ENCODE results near the gene MRPS10. TPM values are rescaled to one million over a fixed set of nuclear protein-coding genes. Genes with fewer than 3 reads are reported as not detected.
A peak's percentile ranks its signal among the peaks of the same experiment; 100 is the strongest.
"Not testable (repeated sequence)": the region's sequence is repeated elsewhere in the genome, so short reads cannot be mapped to it uniquely, and the experiment has no call there.

MRPS10 gene
- total and polyA plus RNA-seq, 4 donors: 17.7 to 28.4 (median 22.2) TPM

- ATAC-seq (ENCODE audit: low FRiP score): no peak
- no peak for DNase-seq
- H3K27me3 ChIP-seq (ENCODE audit: control insufficient read depth in 1 of 2, insufficient read depth in 2 of 2, low read length in 1 of 2): no peaks in the 10 kb centered on the region
- H3K4me3 ChIP-seq (ENCODE audit: low read length in 2 of 2): no peak overlapping the region
- no peak overlapping the region for H3K27ac ChIP-seq (ENCODE audit: low read depth in 1 of 2, low read length in 2 of 2)
- no peaks in the 10 kb centered on the region for H3K9me3 ChIP-seq (ENCODE audit: control insufficient read depth, low read length)
- 69 to 87% methylated on average over 12 of the region's 12 CpGs for WGBS, 2 donors
- no peaks in the 10 kb centered on the region for H3K4me1 ChIP-seq (ENCODE audit: control insufficient read depth in 1 of 2, insufficient read depth in 2 of 2, low read length in 2 of 2)
- H3K36me3 ChIP-seq (ENCODE audit: control insufficient read depth in 1 of 2, insufficient read depth in 2 of 2, low read length in 1 of 2): no peaks in the 10 kb centered on the region
- intact Hi-C loops (cut with DNase I): no loop called here
Measured at GRCh38 chr6:42224222-42225028, 6.8 kb upstream of the MRPS10 start.

- H3K9me3 ChIP-seq (ENCODE audit: control insufficient read depth, low read length): no peaks in the 10 kb centered on the region
- 72 to 90% methylated on average over 7 of the region's 7 CpGs for WGBS, 2 donors
- no peaks in the 10 kb centered on the region for H3K27me3 ChIP-seq (ENCODE audit: control insufficient read depth in 1 of 2, insufficient read depth in 2 of 2, low read length in 1 of 2)
- no peak for DNase-seq
- no peaks in the 10 kb centered on the region for H3K4me1 ChIP-seq (ENCODE audit: control insufficient read depth in 1 of 2, insufficient read depth in 2 of 2, low read length in 2 of 2)
- intact Hi-C loops (cut with DNase I): no loop called here
- H3K27ac ChIP-seq (ENCODE audit: low read depth in 1 of 2, low read length in 2 of 2): no peak overlapping the region
- no peak for ATAC-seq (ENCODE audit: low FRiP score)
- no peaks in the 10 kb centered on the region for H3K36me3 ChIP-seq (ENCODE audit: control insufficient read depth in 1 of 2, insufficient read depth in 2 of 2, low read length in 1 of 2)
- no peak overlapping the region for H3K4me3 ChIP-seq (ENCODE audit: low read length in 2 of 2)
Measured at GRCh38 chr6:42222448-42222847, 4.8 kb upstream of the MRPS10 start.

GRCh38 chr6:42221546-42221945, 3.9 kb upstream of the MRPS10 start:
- H3K27me3 ChIP-seq (ENCODE audit: control insufficient read depth in 1 of 2, insufficient read depth in 2 of 2, low read length in 1 of 2): no peaks in the 10 kb centered on the region
- H3K36me3 ChIP-seq (ENCODE audit: control insufficient read depth in 1 of 2, insufficient read depth in 2 of 2, low read length in 1 of 2): no peaks in the 10 kb centered on the region
- H3K9me3 ChIP-seq (ENCODE audit: control insufficient read depth, low read length): no peaks in the 10 kb centered on the region
- intact Hi-C loops (cut with DNase I): no loop called here
- DNase-seq: no peak
- H3K4me3 ChIP-seq (ENCODE audit: low read length in 2 of 2): no peak overlapping the region
- ATAC-seq (ENCODE audit: low FRiP score): no peak
- no peaks in the 10 kb centered on the region for H3K4me1 ChIP-seq (ENCODE audit: control insufficient read depth in 1 of 2, insufficient read depth in 2 of 2, low read length in 2 of 2)
- WGBS, 2 donors: 70 to 75% methylated on average over 4 of the region's 4 CpGs
- H3K27ac ChIP-seq (ENCODE audit: low read depth in 1 of 2, low read length in 2 of 2): no peak overlapping the region

GRCh38 chr6:42220807-42221206, 3.1 kb upstream of the MRPS10 start:
- ATAC-seq (ENCODE audit: low FRiP score) (no peak), DNase-seq (no peak)
- Histone ChIP-seq H3K27me3 (ENCODE audit: control insufficient read depth in 1 of 2, insufficient read depth in 2 of 2, low read length in 1 of 2) (no peaks in the 10 kb centered on the region), H3K27ac (ENCODE audit: low read depth in 1 of 2, low read length in 2 of 2) (no peak overlapping the region), H3K4me1 (ENCODE audit: control insufficient read depth in 1 of 2, insufficient read depth in 2 of 2, low read length in 2 of 2) (no peaks in the 10 kb centered on the region), H3K4me3 (ENCODE audit: low read length in 2 of 2) (no peak overlapping the region), H3K36me3 (ENCODE audit: control insufficient read depth in 1 of 2, insufficient read depth in 2 of 2, low read length in 1 of 2) (no peaks in the 10 kb centered on the region), H3K9me3 (ENCODE audit: control insufficient read depth, low read length) (no peaks in the 10 kb centered on the region)
- 73 to 75% methylated on average over 6 of the region's 6 CpGs for WGBS, 2 donors
- intact Hi-C loops (cut with DNase I): no loop called here

- DNase-seq (no peak), ATAC-seq (ENCODE audit: low FRiP score) (no peak)
- H3K4me3 ChIP-seq (ENCODE audit: low read length in 2 of 2): peak overlapping the region; percentile 72 to 88
- intact Hi-C loops (cut with DNase I): loop anchor here (5.0 to 10.0 kb wide), 3 partner anchors 235 to 330 kb away; partner anchors contain the start of genes BYSL (in 1 of the 2), MED20 (in 1 of the 2) and TRERF1 (in 1 of the 2)
- H3K27me3 ChIP-seq (ENCODE audit: control insufficient read depth in 1 of 2, insufficient read depth in 2 of 2, low read length in 1 of 2): no peaks in the 10 kb centered on the region
- H3K36me3 ChIP-seq (ENCODE audit: control insufficient read depth in 1 of 2, insufficient read depth in 2 of 2, low read length in 1 of 2): peaks cover 0 to 2% of the 10 kb centered on the region in 2 donors
- H3K4me1 ChIP-seq (ENCODE audit: control insufficient read depth in 1 of 2, insufficient read depth in 2 of 2, low read length in 2 of 2): no peaks in the 10 kb centered on the region
- H3K27ac ChIP-seq (ENCODE audit: low read depth in 1 of 2, low read length in 2 of 2): no peak overlapping the region
- WGBS, 2 donors: 0 to 1% methylated on average over 5 of the region's 5 CpGs
- H3K9me3 ChIP-seq (ENCODE audit: control insufficient read depth, low read length): no peaks in the 10 kb centered on the region
Measured at GRCh38 chr6:42217157-42217518, 523 bp downstream of the MRPS10 start.

- not testable (repeated sequence) for H3K36me3 ChIP-seq (ENCODE audit: control insufficient read depth in 1 of 2, insufficient read depth in 2 of 2, low read length in 1 of 2); DNase-seq; H3K4me3 ChIP-seq (ENCODE audit: low read length in 2 of 2); H3K9me3 ChIP-seq (ENCODE audit: control insufficient read depth, low read length); ATAC-seq (ENCODE audit: low FRiP score); H3K27ac ChIP-seq (ENCODE audit: low read depth in 1 of 2, low read length in 2 of 2); H3K4me1 ChIP-seq (ENCODE audit: control insufficient read depth in 1 of 2, insufficient read depth in 2 of 2, low read length in 2 of 2); H3K27me3 ChIP-seq (ENCODE audit: control insufficient read depth in 1 of 2, insufficient read depth in 2 of 2, low read length in 1 of 2)
- intact Hi-C loops (cut with DNase I): loop anchor here (5.0 to 10.0 kb wide), 3 partner anchors 236 to 331 kb away; partner anchors contain the start of genes BYSL (in 1 of the 2), MED20 (in 1 of the 2) and TRERF1 (in 1 of the 2)
- 80 to 82% methylated on average over 18 of the region's 18 CpGs for WGBS, 2 donors
Measured at GRCh38 chr6:42216495-42216894, 1.2 kb downstream of the MRPS10 start.

GRCh38 chr6:42212442-42212841, 5.2 kb downstream of the MRPS10 start:
- no peak for ATAC-seq (ENCODE audit: low FRiP score)
- no peaks in the 10 kb centered on the region for H3K27me3 ChIP-seq (ENCODE audit: control insufficient read depth in 1 of 2, insufficient read depth in 2 of 2, low read length in 1 of 2)
- no peak overlapping the region for H3K4me3 ChIP-seq (ENCODE audit: low read length in 2 of 2)
- intact Hi-C loops (cut with DNase I): loop anchor here in 1 of 2 donors (10.0 kb wide), 1 partner anchor 288 kb away; the partner anchor contains the start of genes BYSL and MED20
- 73 to 92% methylated on average over 3 of the region's 3 CpGs for WGBS, 2 donors
- H3K36me3 ChIP-seq (ENCODE audit: control insufficient read depth in 1 of 2, insufficient read depth in 2 of 2, low read length in 1 of 2): peaks cover 2 to 13% of the 10 kb centered on the region in 2 donors
- no peaks in the 10 kb centered on the region for H3K9me3 ChIP-seq (ENCODE audit: control insufficient read depth, low read length)
- no peaks in the 10 kb centered on the region for H3K4me1 ChIP-seq (ENCODE audit: control insufficient read depth in 1 of 2, insufficient read depth in 2 of 2, low read length in 2 of 2)
- H3K27ac ChIP-seq (ENCODE audit: low read depth in 1 of 2, low read length in 2 of 2): no peak overlapping the region
- DNase-seq: no peak

- no peaks in the 10 kb centered on the region for H3K4me1 ChIP-seq (ENCODE audit: control insufficient read depth in 1 of 2, insufficient read depth in 2 of 2, low read length in 2 of 2)
- no peaks in the 10 kb centered on the region for H3K27me3 ChIP-seq (ENCODE audit: control insufficient read depth in 1 of 2, insufficient read depth in 2 of 2, low read length in 1 of 2)
- H3K4me3 ChIP-seq (ENCODE audit: low read length in 2 of 2): no peak overlapping the region
- H3K9me3 ChIP-seq (ENCODE audit: control insufficient read depth, low read length): no peaks in the 10 kb centered on the region
- H3K36me3 ChIP-seq (ENCODE audit: control insufficient read depth in 1 of 2, insufficient read depth in 2 of 2, low read length in 1 of 2): peaks cover 2 to 13% of the 10 kb centered on the region in 2 donors
- WGBS, 2 donors: 86 to 92% methylated on average over 6 of the region's 6 CpGs
- intact Hi-C loops (cut with DNase I): loop anchor here in 1 of 2 donors (10.0 kb wide), 1 partner anchor 287 kb away; the partner anchor contains the start of genes BYSL and MED20
- ATAC-seq (ENCODE audit: low FRiP score): no peak
- no peak for DNase-seq
- H3K27ac ChIP-seq (ENCODE audit: low read depth in 1 of 2, low read length in 2 of 2): no peak overlapping the region
Measured at GRCh38 chr6:42211726-42212125, 5.9 kb downstream of the MRPS10 start.

GRCh38 chr6:42210551-42210950, 7.1 kb downstream of the MRPS10 start:
- ATAC-seq (ENCODE audit: low FRiP score) (no peak), DNase-seq (no peak)
- Histone ChIP-seq H3K4me1 (ENCODE audit: control insufficient read depth in 1 of 2, insufficient read depth in 2 of 2, low read length in 2 of 2) (no peaks in the 10 kb centered on the region), H3K9me3 (ENCODE audit: control insufficient read depth, low read length) (no peaks in the 10 kb centered on the region), H3K36me3 (ENCODE audit: control insufficient read depth in 1 of 2, insufficient read depth in 2 of 2, low read length in 1 of 2) (peaks cover 2 to 15% of the 10 kb centered on the region in 2 donors), H3K4me3 (ENCODE audit: low read length in 2 of 2) (no peak overlapping the region), H3K27me3 (ENCODE audit: control insufficient read depth in 1 of 2, insufficient read depth in 2 of 2, low read length in 1 of 2) (no peaks in the 10 kb centered on the region), H3K27ac (ENCODE audit: low read depth in 1 of 2, low read length in 2 of 2) (no peak overlapping the region)
- no CpG with 5 or more reads among the region's 1 CpG for WGBS, 2 donors
- intact Hi-C loops (cut with DNase I): loop anchor here in 1 of 2 donors (10.0 kb wide), 1 partner anchor 286 kb away; the partner anchor contains the start of genes BYSL and MED20

Measured in aorta (tissue), 5 donors.